IMR-90 (cell line): ENCODE measurements around the gene ARL8B. TPM values are rescaled to one million over a fixed set of nuclear protein-coding genes. Genes with fewer than 3 reads are reported as not detected.

Experiments
- ATAC-seq: fragments of 200-7000 bp; cut with Tn5 transposase; 2 replicates; pipeline ENCODE4 v1.9.1; 2020; ENCODE audit warnings: low read depth, mild to moderate bottlenecking, moderate library complexity
- BruUV-seq: library from RNA; stranded (reverse); fragments of 400-500 nt; replicated peaks from 2 replicates; lab custom pipeline; 2021; lab: Mats Ljungman, UMichigan
- CTCF ChIA-PET: fragments of 300-600 bp; formaldehyde crosslinking; extraction: SDS; loops from one replicate; lab custom pipeline; 2021; ENCODE audit warnings: antibody characterized with exemption; lab: Yijun Ruan, JAX
- POLR2A ChIA-PET: fragments of 300-600 bp; sonication (Branson Sonifier 250); formaldehyde crosslinking; loops from one replicate; lab custom pipeline; 2022; ENCODE audit warnings: antibody characterized with exemption; ENCODE audit not compliant: unreplicated experiment; lab: Charles Lee
- DNase-seq: peaks from one replicate; pipeline ENCODE4 v3.0.0; 2013
- H2AFZ ChIP-seq: replicated peaks from 2 replicates; pipeline ENCODE3; 2013; ENCODE audit warnings: low read length, mild to moderate bottlenecking; ENCODE audit not compliant: poor library complexity
- H2AK5ac ChIP-seq: 2 replicates; pipeline ENCODE4 v1.6.1; 2013; ENCODE audit warnings: low read depth, low read length, inconsistent platforms
- H2AK9ac ChIP-seq: replicated peaks from 2 replicates; pipeline ENCODE3; 2013; ENCODE audit warnings: mild to moderate bottlenecking, low read depth, low read length, moderate library complexity; ENCODE audit not compliant: poor library complexity
- H2BK120ac ChIP-seq: 2 replicates; pipeline ENCODE4 v1.6.1; 2013; ENCODE audit warnings: low read depth, low read length, inconsistent platforms
- H2BK15ac ChIP-seq: 3 replicates; pipeline ENCODE4 v1.6.1; 2013; ENCODE audit warnings: low read depth, low read length, inconsistent platforms
- H2BK20ac ChIP-seq: 2 replicates; pipeline ENCODE4 v1.6.1; 2013; ENCODE audit warnings: low read depth, mild to moderate bottlenecking, inconsistent platforms, low read length, moderate library complexity
- H2BK5ac ChIP-seq: 2 replicates; pipeline ENCODE4 v1.6.1; 2013; ENCODE audit warnings: mild to moderate bottlenecking, low read depth, low read length, inconsistent platforms; ENCODE audit not compliant: poor library complexity, severe bottlenecking
- H3K14ac ChIP-seq: replicated peaks from 2 replicates; pipeline ENCODE4 v1.6.1; 2013; ENCODE audit warnings: low read depth, low read length, inconsistent platforms
- H3K18ac ChIP-seq: 2 replicates; pipeline ENCODE4 v1.6.1; 2013; ENCODE audit warnings: low read depth, low read length, control low read depth
- H3K23ac ChIP-seq: 2 replicates; pipeline ENCODE4 v1.6.1; 2013; ENCODE audit warnings: low read depth, low read length, inconsistent platforms
- H3K27ac ChIP-seq: 2 replicates; pipeline ENCODE4 v1.5.1; 2013; ENCODE audit warnings: mild to moderate bottlenecking, control low read depth, low read length; ENCODE audit not compliant: insufficient read depth
- H3K27me3 ChIP-seq: 2 replicates; pipeline ENCODE4 v1.6.1; 2013; ENCODE audit warnings: low read length; ENCODE audit not compliant: control insufficient read depth, insufficient read depth
- H3K36me3 ChIP-seq: 2 replicates; pipeline ENCODE4 v1.6.1; 2013; ENCODE audit warnings: low read length, mixed read lengths; ENCODE audit not compliant: control insufficient read depth, insufficient read depth
- H3K4ac ChIP-seq: 2 replicates; pipeline ENCODE4 v1.6.1; 2013; ENCODE audit warnings: low read depth, low read length, inconsistent platforms
- H3K4me1 ChIP-seq: 2 replicates; pipeline ENCODE4 v1.6.1; 2013; ENCODE audit warnings: low read length, mixed read lengths; ENCODE audit not compliant: control insufficient read depth, insufficient read depth
- H3K4me2 ChIP-seq: 2 replicates; pipeline ENCODE4 v1.6.1; 2013; ENCODE audit warnings: low read depth, mild to moderate bottlenecking, control low read depth, low read length, moderate library complexity
- H3K4me3 ChIP-seq: 2 replicates; pipeline ENCODE4 v1.5.1; 2013; ENCODE audit warnings: low read depth, mild to moderate bottlenecking, control low read depth, low read length, moderate library complexity; ENCODE audit not compliant: insufficient read depth
- H3K56ac ChIP-seq: 2 replicates; pipeline ENCODE4 v1.6.1; 2013; ENCODE audit warnings: low read length, inconsistent platforms; ENCODE audit not compliant: insufficient read depth; ENCODE audit errors: extremely low read depth
- H3K79me1 ChIP-seq, 2 experiments: 2 replicates each; pipeline ENCODE4 v1.6.1; 2013; ENCODE audit warnings: low read length in 2 of 2, inconsistent platforms in 1 of 2, low read depth in 1 of 2
- H3K9ac ChIP-seq: 2 replicates; pipeline ENCODE4 v1.6.1; 2013; ENCODE audit warnings: low read depth, low read length, control low read depth
- H3K9me1 ChIP-seq: 2 replicates; pipeline ENCODE4 v1.6.1; 2013; ENCODE audit warnings: low read length, inconsistent platforms; ENCODE audit not compliant: insufficient read depth
- H3K9me3 ChIP-seq: 2 replicates; pipeline ENCODE4 v1.6.1; 2013; ENCODE audit warnings: low read length; ENCODE audit not compliant: control insufficient read depth, insufficient read depth
- H4K20me1 ChIP-seq: 2 replicates; pipeline ENCODE4 v1.6.1; 2013; ENCODE audit warnings: low read length, inconsistent platforms; ENCODE audit not compliant: insufficient read depth
- H4K5ac ChIP-seq: 2 replicates; pipeline ENCODE4 v1.6.1; 2013; ENCODE audit warnings: mild to moderate bottlenecking, low read depth, low read length, control low read depth
- H4K8ac ChIP-seq, 2 experiments: 2 replicates each; pipeline ENCODE4 v1.6.1; 2013; ENCODE audit warnings: low read depth in 2 of 2, low read length in 2 of 2, control low read depth in 1 of 2, inconsistent platforms in 1 of 2
- H4K91ac ChIP-seq: 2 replicates; pipeline ENCODE4 v1.6.1; 2013; ENCODE audit warnings: low read depth, low read length, inconsistent platforms; ENCODE audit not compliant: insufficient read depth
- BHLHE40 ChIP-seq: fragments of 150-350 bp; IDR thresholded peaks from 2 replicates; pipeline ENCODE4 v1.6.1; 2016; ENCODE audit warnings: mild to moderate bottlenecking, low read depth, low read length
- CEBPB ChIP-seq: IDR thresholded peaks from 2 replicates; pipeline ENCODE4 v1.6.1; 2012; ENCODE audit warnings: low read depth, low read length, improper control_type of control experiment
- CHD1 ChIP-seq: IDR thresholded peaks from 2 replicates; pipeline ENCODE4 v1.6.1; 2012; ENCODE audit warnings: low read depth, low read length, improper control_type of control experiment
- MAZ ChIP-seq: IDR thresholded peaks from 2 replicates; pipeline ENCODE4 v1.6.1; 2012; ENCODE audit warnings: low read depth, mild to moderate bottlenecking, low read length, improper control_type of control experiment, moderate library complexity, borderline replicate concordance
- NFE2L2 ChIP-seq: fragments of 150-350 bp; IDR thresholded peaks from 2 replicates; pipeline ENCODE4 v1.6.1; 2016; ENCODE audit warnings: low read depth, mild to moderate bottlenecking, low read length
- POLR2A ChIP-seq: IDR thresholded peaks from 2 replicates; pipeline ENCODE4 v1.6.1; 2012; ENCODE audit warnings: mild to moderate bottlenecking, low read depth, low read length
- RCOR1 ChIP-seq: IDR thresholded peaks from 2 replicates; pipeline ENCODE4 v1.6.1; 2012; ENCODE audit warnings: mild to moderate bottlenecking, low read length, improper control_type of control experiment; ENCODE audit not compliant: insufficient replicate concordance
- RFX5 ChIP-seq: IDR thresholded peaks from 2 replicates; pipeline ENCODE4 v1.8.0; 2012; ENCODE audit warnings: low read depth, mild to moderate bottlenecking, low read length, moderate library complexity
- SMC3 ChIP-seq: fragments of 150-350 bp; IDR thresholded peaks from 2 replicates; pipeline ENCODE4 v1.6.1; 2016; ENCODE audit warnings: low read depth, mild to moderate bottlenecking, antibody characterized with exemption, low read length, moderate library complexity
- whole genome bisulfite sequencing, 2 experiments: methylation state at CpG; one replicate each; pipeline versions ENCODE4 v1.1.5 to v1.1.7; 2013; ENCODE audit warnings: missing lambda C conversion rate in 2 of 2; ENCODE audit not compliant: insufficient read length in 1 of 2; ENCODE audit errors: extremely low coverage in 2 of 2; 5-methylcytosine and 5-hydroxymethylcytosine counted together
- dilution Hi-C: fragments of 300-500 bp; cut with HindIII; formaldehyde crosslinking; loops from one replicate; pipeline ENCODE4 v1.14.3; 2018; ENCODE audit warnings: low sequenced_read_pairs; ENCODE audit not compliant: unreplicated experiment
- in situ Hi-C: fragments of 300-500 bp; cut with MboI; formaldehyde crosslinking; loops from 3 replicates; pipeline ENCODE4 v1.14.3; 2019; ENCODE audit warnings: low sequenced_read_pairs, inconsistent platforms, mixed read lengths
- intact Hi-C: fragments of 100-400 bp; cut with micrococcal nuclease; formaldehyde crosslinking; loops from 2 replicates; pipeline ENCODE4 v1.10.0; 2022
- polyA plus RNA-seq, 3 experiments: library from polyadenylated mRNA; depleted of rRNA; stranded (reverse); fragments of >200 nt; gene quantifications; 2 replicates each; pipeline ENCODE4 v1.2.3, GENCODE V29; 2012; ENCODE audit warnings: low replicate concordance in 1 of 3
- total RNA-seq: library from RNA; depleted of rRNA; stranded (reverse); fragments of >200 nt; gene quantifications from 2 replicates; pipeline ENCODE4 v1.2.3, GENCODE V29; 2012

Gene ARL8B
- total and polyA plus RNA-seq, 2 of the 4 experiments (the other 2 are of a cell fraction) = 32.3 to 47.0 TPM

DNA sequence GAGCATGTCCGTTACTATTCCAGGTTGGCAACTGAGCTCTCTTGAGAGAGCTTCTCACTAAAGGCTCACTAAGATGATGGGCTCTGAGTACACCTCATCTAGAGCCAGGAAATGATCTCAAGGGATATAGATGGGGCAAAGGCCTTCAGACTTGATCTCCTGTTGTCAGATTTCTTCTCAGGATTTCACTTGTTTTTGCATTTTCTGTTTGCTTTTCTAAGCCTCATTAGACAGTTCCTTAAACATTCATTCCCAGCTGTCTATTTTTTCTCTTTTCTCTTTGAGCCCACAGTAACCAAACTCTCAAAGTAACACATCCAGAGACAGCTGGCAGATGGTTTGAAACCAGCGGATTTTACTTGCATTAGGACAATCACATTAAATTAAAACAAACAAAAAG lies 28.4 kb upstream of the ARL8B start:
- H3K14ac ChIP-seq = no peak overlapping the region
- H3K9me1 ChIP-seq = no peaks in the 10 kb centered on the region; the same call in 1 of the 2 replicates
- no peak overlapping the region for H2AFZ ChIP-seq
- H2AK9ac ChIP-seq = no peak overlapping the region
- H3K36me3 ChIP-seq = no peaks in the 10 kb centered on the region
- H2BK15ac ChIP-seq = no peak overlapping the region
- BruUV-seq = no TSS peak
- H3K79me1 ChIP-seq = no peaks in the 10 kb centered on the region
- no peak overlapping the region for H2BK20ac ChIP-seq
- TF ChIP-seq SMC3 (no peak), CHD1 (no peak), POLR2A (no peak), RCOR1 (no peak), MAZ (no peak), BHLHE40 (no peak), RFX5 (no peak), NFE2L2 (no peak), CEBPB (no peak)
- no peaks in the 10 kb centered on the region for H4K20me1 ChIP-seq
- H3K4me2 ChIP-seq = no peak overlapping the region
- H2AK5ac ChIP-seq = no peak overlapping the region
- no peak overlapping the region for H4K91ac ChIP-seq
- intact Hi-C loops = no loop called here
- no peak overlapping the region for H4K8ac ChIP-seq
- no peak overlapping the region for H3K56ac ChIP-seq
- no CpG with 5 or more reads among the region's 2 CpGs for WGBS, 2 experiments
- no peak overlapping the region for H4K5ac ChIP-seq
- no peak overlapping the region for H3K4me3 ChIP-seq
- H3K9me3 ChIP-seq = no peaks in the 10 kb centered on the region
- ATAC-seq = no peak
- CTCF ChIA-PET = no interaction called here
- POLR2A ChIA-PET = no interaction called here
- dilution Hi-C loops = no loop called here
- no peak overlapping the region for H3K27ac ChIP-seq
- H2BK5ac ChIP-seq = no peak overlapping the region
- no peaks in the 10 kb centered on the region for H3K4me1 ChIP-seq
- no peak overlapping the region; the same call in 1 of the 2 replicates for H3K23ac ChIP-seq
- in situ Hi-C loops = no loop called here
- no peak overlapping the region for H3K4ac ChIP-seq
- no peak for DNase-seq
- H3K18ac ChIP-seq = no peak overlapping the region
- H3K27me3 ChIP-seq = peaks cover 16% of the 10 kb centered on the region
- H3K9ac ChIP-seq = no peak overlapping the region
- no peak overlapping the region for H2BK120ac ChIP-seq
